T-helper 9 cell (primary cell): ENCODE results near the gene ST6GALNAC1.
"Not testable (repeated sequence)": the region's sequence is repeated elsewhere in the genome, so short reads cannot be mapped to it uniquely, and the experiment has no call there.

ENCODE experiments used
- DNase-seq: peaks from one replicate; pipeline ENCODE4 v3.0.0-alpha.2; 2020

The ST6GALNAC1 gene

GRCh38 chr17:76640550-76641380 lies 2.8 kb downstream of the ST6GALNAC1 start:
- no peak for DNase-seq

- no peak for DNase-seq
These were observed 5.3 kb downstream of the ST6GALNAC1 start for GRCh38 chr17:76638263-76638662.

DNA sequence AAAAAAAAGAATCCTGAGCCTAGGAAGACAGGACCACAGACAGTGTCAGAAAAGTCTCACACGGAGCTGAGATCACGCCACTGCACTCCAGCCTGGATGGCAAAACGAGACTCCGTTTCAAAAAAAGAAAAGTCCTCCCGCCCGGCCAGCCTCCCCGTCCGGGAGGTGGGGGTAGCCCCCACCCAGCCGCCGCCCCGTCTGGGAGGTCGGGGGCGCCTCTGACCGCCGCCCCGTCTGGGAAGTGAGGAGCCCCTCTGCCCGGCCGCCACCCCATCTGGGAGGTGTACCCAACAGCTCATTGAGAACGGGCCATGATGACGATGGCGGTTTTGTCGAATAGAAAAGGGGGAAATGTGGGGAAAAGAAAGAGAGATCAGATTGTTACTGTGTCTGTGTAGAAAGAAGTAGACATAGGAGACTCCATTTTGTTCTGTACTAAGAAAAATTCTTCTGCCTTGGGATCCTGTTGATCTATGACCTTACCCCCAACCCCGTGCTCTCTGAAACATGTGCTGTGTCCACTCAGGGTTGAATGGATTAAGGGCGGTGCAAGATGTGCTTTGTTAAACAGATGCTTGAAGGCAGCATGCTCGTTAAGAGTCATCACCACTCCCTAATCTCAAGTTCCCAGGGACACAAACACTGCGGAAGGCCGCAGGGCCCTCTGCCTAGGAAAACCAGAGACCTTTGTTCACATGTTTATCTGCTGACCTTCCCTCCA lies 6.9 kb downstream of the ST6GALNAC1 start:
- DNase-seq: not testable (repeated sequence)

DNA sequence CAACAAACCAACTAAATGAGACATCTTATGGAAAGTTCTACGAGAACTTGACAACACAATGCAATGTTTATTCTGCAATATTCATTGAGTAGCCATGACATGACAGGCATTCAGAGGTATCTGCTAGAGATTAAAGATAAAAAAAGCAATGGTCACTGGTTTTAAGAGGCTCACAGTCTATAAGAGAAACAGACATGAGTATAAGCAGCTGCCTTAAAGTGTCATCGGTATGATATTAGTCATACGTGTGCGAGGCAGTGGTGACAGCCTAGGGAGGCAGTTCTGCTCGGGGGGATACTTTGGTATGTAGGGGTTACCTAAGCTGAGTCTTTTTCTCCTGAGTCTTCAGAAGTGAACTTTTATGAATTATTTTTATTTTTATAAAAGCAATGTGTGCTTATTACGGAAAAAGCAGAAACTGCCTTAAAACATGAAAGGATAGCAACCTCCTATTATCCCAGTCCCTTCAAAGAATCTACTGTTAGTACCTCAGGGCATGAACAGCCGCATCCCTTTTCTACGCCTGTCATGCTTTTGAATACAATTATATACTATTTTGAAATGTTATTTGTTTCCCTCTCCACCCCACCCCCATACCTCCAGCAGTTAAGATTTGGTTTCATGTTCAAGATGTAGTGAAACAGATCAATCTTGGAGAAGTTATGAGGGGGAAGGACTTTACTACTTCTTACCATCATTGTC lies 7.7 kb downstream of the ST6GALNAC1 start:
- no peak for DNase-seq

GRCh38 chr17:76635039-76635438 lies 8.5 kb downstream of the ST6GALNAC1 start:
- no peak for DNase-seq

- DNase-seq: no peak
These were observed 9.8 kb downstream of the ST6GALNAC1 start for GRCh38 chr17:76633628-76634328.

- DNase-seq: no peak
These were observed 11.6 kb downstream of the ST6GALNAC1 start for GRCh38 chr17:76631821-76632565.

DNA sequence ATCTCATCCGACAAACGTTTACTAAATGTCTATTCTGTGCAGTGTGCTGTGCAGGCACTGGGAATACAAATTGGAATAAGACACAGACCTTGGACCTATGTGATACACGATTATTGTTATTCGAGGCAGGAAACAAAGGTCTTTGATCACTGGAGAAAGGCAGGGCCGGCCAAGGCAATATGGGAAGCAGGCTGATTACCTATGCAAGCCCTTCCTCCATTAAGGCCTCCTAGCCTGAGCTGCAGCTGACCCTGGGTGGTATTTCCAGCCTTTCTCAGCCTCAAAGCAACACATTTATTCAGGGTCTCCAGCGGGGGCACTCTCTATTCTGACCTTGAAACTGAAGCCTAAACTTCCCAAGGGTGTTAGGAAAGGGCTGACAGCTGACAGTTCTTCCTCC lies 13.4 kb downstream of the ST6GALNAC1 start:
- no peak for DNase-seq

- DNase-seq: no peak
These were observed 16.0 kb downstream of the ST6GALNAC1 start for GRCh38 chr17:76627510-76627909.

DNA sequence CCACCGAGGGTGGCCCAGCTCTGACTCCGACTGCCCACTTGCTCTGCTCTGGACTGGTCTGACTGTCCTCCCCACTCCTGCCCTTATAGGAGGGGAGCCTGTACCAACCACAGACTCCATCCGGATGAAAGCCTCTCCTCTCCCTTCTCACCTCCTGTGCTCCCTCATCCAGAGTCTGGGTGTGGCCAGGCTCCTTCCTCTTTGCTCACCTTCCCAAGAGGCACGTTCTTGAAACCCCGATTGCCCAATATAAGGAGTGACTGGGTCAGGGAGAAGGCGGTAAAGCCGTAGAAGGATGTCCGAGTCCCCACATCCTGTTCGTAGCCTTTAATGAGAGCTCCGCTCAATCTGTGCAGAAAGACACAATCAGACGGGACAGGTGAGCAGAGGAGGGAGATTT lies 17.1 kb downstream of the ST6GALNAC1 start:
- no peak for DNase-seq

- no peak for DNase-seq
These were observed 18.1 kb downstream of the ST6GALNAC1 start for GRCh38 chr17:76625496-76625895.

DNA sequence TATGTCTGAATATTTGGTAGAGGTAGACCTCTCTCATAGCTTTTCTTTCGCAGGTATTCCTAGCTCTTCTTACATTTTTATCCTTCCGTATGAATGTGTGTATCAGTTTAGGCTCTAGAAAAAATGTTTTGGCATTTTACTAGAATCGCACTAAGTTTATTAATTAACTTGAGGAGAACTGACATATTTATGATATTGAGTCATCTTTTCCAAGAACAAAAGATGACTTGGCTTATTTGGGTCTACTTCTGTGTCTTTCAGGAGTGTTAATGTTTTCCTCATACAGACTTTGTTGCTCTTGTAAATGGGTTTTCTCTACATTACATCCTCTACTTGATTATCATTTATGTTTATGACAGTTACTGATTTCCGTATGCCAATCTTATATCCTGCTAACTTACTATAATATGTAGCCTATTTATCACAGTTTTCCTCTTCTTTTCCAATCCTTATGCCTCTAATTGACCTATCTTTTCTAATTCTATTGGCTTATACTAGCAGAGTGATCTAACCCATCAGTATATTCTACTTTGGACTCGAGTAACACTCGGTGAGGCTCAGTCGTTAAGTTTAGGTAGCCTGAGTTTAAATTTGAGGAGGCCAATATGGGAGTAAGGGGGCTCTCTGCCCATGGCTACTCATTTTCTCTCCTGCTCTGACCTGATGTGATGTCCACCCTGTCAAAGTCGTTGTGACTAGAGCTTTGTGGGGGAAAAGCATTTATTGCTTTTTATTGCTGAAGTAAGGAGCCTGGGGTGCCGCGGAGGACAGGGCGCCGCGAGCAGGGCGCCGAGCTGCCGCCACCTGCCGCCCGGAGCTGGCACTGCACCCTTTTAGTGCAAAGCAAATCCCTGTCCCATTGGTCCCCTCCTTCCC lies 20.0 kb downstream of the ST6GALNAC1 start:
- DNase-seq: peak; percentile 72

DNA sequence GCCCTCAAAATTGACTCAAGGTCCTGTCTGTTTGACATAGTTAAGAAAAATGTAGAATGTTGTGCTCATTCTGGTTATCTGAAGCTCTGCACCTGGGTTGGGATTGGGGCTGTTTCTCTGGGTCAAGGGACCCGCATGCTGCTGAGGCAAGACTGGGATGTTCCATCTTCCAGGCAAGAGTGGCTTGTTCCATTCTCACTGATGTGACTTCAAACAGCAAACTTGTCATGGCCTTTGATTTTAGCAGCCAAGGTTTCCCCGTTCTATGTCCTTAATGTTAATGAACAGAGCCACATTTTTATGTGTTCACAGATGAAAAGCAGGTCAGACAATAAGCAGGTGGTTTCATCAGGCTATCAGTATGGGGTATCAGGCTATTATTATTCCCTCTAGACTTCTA lies 25.7 kb downstream of the ST6GALNAC1 start:
- no peak for DNase-seq

DNA sequence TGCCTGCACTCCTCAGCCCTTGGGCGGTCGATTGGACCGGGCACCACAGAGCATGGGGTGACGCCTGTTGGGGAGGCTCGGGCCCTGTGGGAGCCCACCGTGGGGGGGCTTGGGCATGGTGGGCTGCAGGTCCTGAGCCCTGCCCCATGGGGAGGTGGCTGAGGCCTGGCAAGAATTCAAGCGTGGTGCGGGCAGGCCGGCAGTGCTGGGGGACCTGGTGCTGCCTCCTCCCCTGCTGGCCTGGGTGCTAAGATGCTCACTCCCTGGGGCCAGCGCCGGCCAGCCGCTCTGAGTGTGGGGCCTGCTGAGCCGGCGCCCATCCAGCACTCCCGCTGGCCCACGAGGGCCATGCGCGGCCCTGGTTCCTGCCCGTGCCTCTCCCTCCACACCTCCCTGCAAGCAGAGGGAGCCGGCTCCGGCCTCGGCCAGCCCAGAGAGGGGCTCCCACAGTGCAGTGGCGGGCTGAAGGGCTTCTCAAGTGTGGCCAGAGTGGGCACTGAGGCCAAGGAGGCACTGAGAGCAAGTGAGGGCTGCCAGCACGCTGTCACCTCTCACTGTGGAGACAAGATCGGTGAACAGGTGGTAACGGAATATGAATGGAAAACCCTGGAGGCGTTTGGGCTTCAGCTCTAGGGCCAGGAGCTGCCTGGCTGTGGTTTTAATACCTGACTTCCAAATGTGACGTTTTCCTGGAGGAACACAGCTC lies 28.5 kb downstream of the ST6GALNAC1 start:
- DNase-seq: no peak

- not testable (repeated sequence) for DNase-seq
These were observed 29.3 kb downstream of the ST6GALNAC1 start for GRCh38 chr17:76614064-76614759.

DNA sequence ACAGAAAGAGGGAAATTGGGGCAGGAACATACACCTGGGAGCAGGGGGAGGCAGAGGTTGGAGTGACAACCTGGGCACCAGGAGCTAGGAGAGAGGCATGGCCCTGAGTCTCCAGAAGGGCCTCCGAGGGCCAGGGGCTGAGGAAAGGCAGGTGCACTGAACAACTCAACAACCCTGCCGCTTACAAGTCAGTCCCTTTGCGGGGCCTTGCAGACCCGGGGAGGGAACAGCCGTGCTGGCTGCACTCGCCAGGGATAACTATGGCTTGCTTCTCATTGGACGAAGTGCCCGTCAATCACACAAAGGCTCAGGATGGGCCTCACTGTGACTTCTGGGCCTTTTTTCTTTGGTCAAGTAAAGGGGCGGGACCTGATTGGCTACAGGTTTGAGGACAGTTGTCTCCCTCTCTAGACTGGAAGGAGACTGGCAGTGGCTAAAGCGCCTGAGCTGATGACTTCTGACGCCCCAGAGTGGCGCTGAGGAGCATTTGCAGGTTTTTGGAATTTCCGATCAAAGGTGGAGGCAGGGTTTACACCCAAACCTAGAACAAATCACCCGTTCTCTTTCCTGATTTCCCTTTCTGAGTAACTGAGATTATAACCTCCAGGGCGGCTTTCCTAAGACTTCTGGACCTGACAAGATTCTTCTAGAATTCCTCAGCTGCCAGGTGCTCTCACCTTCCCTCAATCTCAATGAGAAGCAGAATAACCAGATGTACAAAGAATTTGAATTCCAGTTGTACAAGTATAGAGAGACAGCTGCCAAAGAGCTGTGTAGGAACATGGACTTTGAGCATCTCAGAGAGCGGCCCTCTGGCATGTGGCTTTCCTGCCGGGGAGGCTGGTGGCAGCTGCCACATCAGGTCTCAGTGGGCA lies 30.3 kb downstream of the ST6GALNAC1 start:
- no peak for DNase-seq

DNA sequence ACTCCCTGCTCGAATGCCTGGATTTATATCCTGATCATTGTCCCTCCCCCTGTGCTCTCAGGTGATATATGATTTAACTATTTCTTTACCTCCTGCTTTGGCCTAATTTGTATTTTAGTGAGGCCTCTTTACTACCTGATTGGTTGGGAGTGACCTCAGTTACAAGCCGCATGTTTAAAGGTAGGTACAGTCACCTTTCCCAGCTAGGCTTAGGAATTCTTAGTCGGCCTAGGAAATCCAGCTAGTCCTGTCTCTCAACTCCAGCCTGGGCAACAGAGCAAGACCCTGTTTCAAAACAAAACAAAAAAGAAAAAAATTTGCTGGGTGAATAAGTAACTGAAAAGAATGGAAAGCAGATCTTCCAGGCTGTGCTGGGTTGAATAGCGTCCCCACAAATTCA lies 31.1 kb downstream of the ST6GALNAC1 start:
- no peak for DNase-seq

DNA sequence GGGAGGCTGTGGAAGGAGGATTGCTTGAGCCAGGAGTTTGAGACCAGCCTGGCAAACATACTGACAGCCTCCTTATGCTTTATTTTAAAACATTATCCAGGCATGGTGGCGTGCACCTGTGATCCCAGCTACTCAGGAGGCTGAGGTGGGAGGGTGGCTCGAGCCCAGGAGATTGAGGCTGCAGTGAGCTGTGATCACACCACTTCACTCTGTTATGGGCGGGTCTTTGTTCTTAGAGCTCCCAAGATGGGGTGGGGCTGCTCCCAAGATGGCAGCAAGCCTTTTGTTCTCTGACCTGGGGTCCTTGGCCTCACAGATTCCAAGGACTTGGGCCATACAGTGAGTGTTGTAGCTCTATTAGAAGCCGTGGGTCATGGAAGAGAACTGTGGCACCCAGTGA lies 31.8 kb downstream of the ST6GALNAC1 start:
- DNase-seq: no peak
